CD4-positive, alpha-beta T cell treated with Interferon gamma for 1 hour (primary cell): ENCODE results near the gene LENG8.
A peak's percentile ranks its signal among the peaks of the same experiment; 100 is the strongest.
"Not testable (repeated sequence)": the region's sequence is repeated elsewhere in the genome, so short reads cannot be mapped to it uniquely, and the experiment has no call there.

Experiments
- DNase-seq: peaks from one replicate; pipeline ENCODE4 v3.0.0-alpha.2; 2020

LENG8 gene

GRCh38 chr19:54446349-54446748 is 2.6 kb upstream of the LENG8 start:
- DNase-seq: not testable (repeated sequence)

- DNase-seq: peak; percentile 37
These were observed 792 bp upstream of the LENG8 start for GRCh38 chr19:54448040-54448773.

- DNase-seq: no peak
These were observed 686 bp downstream of the LENG8 start for GRCh38 chr19:54449701-54450069.

- peak; percentile 44 for DNase-seq
These were observed 2.4 kb downstream of the LENG8 start for GRCh38 chr19:54451331-54451871.

- DNase-seq: no peak
These were observed 3.0 kb downstream of the LENG8 start for GRCh38 chr19:54451997-54452396.

GRCh38 chr19:54452626-54453025 is 3.6 kb downstream of the LENG8 start:
- no peak for DNase-seq

GRCh38 chr19:54453921-54454780 is 5.2 kb downstream of the LENG8 start:
- DNase-seq: no peak

- no peak for DNase-seq
These were observed 6.0 kb downstream of the LENG8 start for GRCh38 chr19:54454781-54455675.

GRCh38 chr19:54455786-54456422 is 6.9 kb downstream of the LENG8 start:
- no peak for DNase-seq

- no peak for DNase-seq
These were observed 7.7 kb downstream of the LENG8 start for GRCh38 chr19:54456423-54457373.

- DNase-seq: no peak
These were observed 9.0 kb downstream of the LENG8 start for GRCh38 chr19:54457773-54458647.

- DNase-seq: no peak
These were observed 9.8 kb downstream of the LENG8 start for GRCh38 chr19:54458648-54459281.

GRCh38 chr19:54459282-54460229 is 10.6 kb downstream of the LENG8 start:
- no peak for DNase-seq

GRCh38 chr19:54460230-54461005 is 11.4 kb downstream of the LENG8 start:
- DNase-seq: no peak

GRCh38 chr19:54461210-54461609 is 12.2 kb downstream of the LENG8 start:
- DNase-seq: no peak

GRCh38 chr19:54461613-54462012 is 12.6 kb downstream of the LENG8 start:
- no peak for DNase-seq

GRCh38 chr19:54462047-54462654 is 13.2 kb downstream of the LENG8 start:
- no peak for DNase-seq
